A549 (cell line): ENCODE data around the gene GAK. TPM values are rescaled to one million over a fixed set of nuclear protein-coding genes. Genes with fewer than 3 reads are reported as not detected.

Experiments used
- ATAC-seq, 2 experiments: fragments of 200-7000 bp in 1 of 2; fragments of >200 bp in 1 of 2; cut with Nextera tagmentation in 1 of 2; cut with Tn5 transposase in 1 of 2; 3 replicates each; pipeline versions ENCODE4 v1.8.0 to v1.9.1; 2018 to 2020; ENCODE audit warnings: mild to moderate bottlenecking in 1 of 2, moderate library complexity in 1 of 2
- CTCF ChIA-PET: fragments of 300-600 bp; sonication (Branson Sonifier 250); formaldehyde crosslinking; extraction: SDS; loops from one replicate; lab custom pipeline; 2021; ENCODE audit warnings: antibody characterized with exemption, inconsistent platforms; lab: Yijun Ruan, JAX
- POLR2A ChIA-PET: fragments of 350-600 bp; formaldehyde crosslinking; extraction: SDS; loops from one replicate; lab custom pipeline; 2021; ENCODE audit warnings: antibody characterized with exemption, inconsistent platforms; lab: Yijun Ruan, JAX
- DNase-seq, 2 experiments: peaks; one replicate each; pipeline versions ENCODE4 v3.0.0 to v3.0.0-alpha.2; 2011 to 2016; ENCODE audit warnings: low read depth in 1 of 2, low spot score in 1 of 2
- FAIRE-seq: peaks from 2 replicates; lab custom pipeline; 2011; peaks lifted over from hg19 to GRCh38; lab: Jason Lieb, UNC
- H3K27ac ChIP-seq, 2 experiments: fragments of >200 bp; sonication (Bioruptor Twin); formaldehyde crosslinking; 3 replicates each; pipeline ENCODE4 v1.5.1; 2016 to 2017
- H3K4me1 ChIP-seq: fragments of >200 bp; sonication (Bioruptor Twin); formaldehyde crosslinking; 3 replicates; pipeline ENCODE4 v1.6.1; 2016
- H3K4me2 ChIP-seq: fragments of >200 bp; sonication (Bioruptor Twin); formaldehyde crosslinking; 3 replicates; pipeline ENCODE4 v1.6.1; 2016
- H3K4me3 ChIP-seq: fragments of >200 bp; sonication (Bioruptor Twin); formaldehyde crosslinking; 3 replicates; pipeline ENCODE4 v1.5.1; 2016
- H3K9me3 ChIP-seq: fragments of >200 bp; sonication (Bioruptor Twin); formaldehyde crosslinking; 3 replicates; pipeline ENCODE4 v1.6.1; 2016
- BCL3 ChIP-seq: fragments of >200 bp; sonication (Bioruptor Twin); formaldehyde crosslinking; IDR thresholded peaks from 3 replicates; pipeline ENCODE4 v1.6.1; 2016
- BHLHE40 ChIP-seq: IDR thresholded peaks from 2 replicates; pipeline ENCODE4 v1.6.1; 2012; ENCODE audit warnings: low read depth, low read length, inconsistent platforms
- CBX2 ChIP-seq: fragments of 200-600 bp; sonication (generic); IDR thresholded peaks from 2 replicates; pipeline ENCODE4 v1.6.1; 2016; ENCODE audit warnings: low read depth, mild to moderate bottlenecking, borderline replicate concordance
- CHD2 ChIP-seq: fragments of 150-350 bp; IDR thresholded peaks from 2 replicates; pipeline ENCODE4 v1.6.1; 2014; ENCODE audit warnings: low read length; ENCODE audit not compliant: partially characterized antibody
- EHMT2 ChIP-seq: fragments of 200-600 bp; sonication (generic); IDR thresholded peaks from 2 replicates; pipeline ENCODE4 v1.6.1; 2016; ENCODE audit warnings: antibody characterized with exemption, low read depth, mild to moderate bottlenecking, moderate library complexity
- ELK1 ChIP-seq: fragments of 150-350 bp; IDR thresholded peaks from 2 replicates; pipeline ENCODE4 v1.6.1; 2014; ENCODE audit warnings: low read depth, mild to moderate bottlenecking, low read length
- FOSB ChIP-seq: fragments of 250-450 bp; sonication (Bioruptor Pico); IDR thresholded peaks from 2 replicates; pipeline ENCODE4 v1.5.0; 2020; ENCODE audit warnings: mild to moderate bottlenecking, moderate library complexity
- FOSL2 ChIP-seq, 2 experiments: fragments of 450-650 bp in 1 of 2; fragments of >200 bp in 1 of 2; sonication (Bioruptor Twin) in 1 of 2; formaldehyde crosslinking; IDR thresholded peaks; 2 replicates each; pipeline versions ENCODE4 v1.5.0 to v1.6.1; 2016 to 2020; ENCODE audit warnings: mild to moderate bottlenecking in 1 of 2, moderate library complexity in 1 of 2
- HEYL ChIP-seq: fragments of 250-450 bp; sonication (Bioruptor Pico); IDR thresholded peaks from 2 replicates; pipeline ENCODE4 v1.8.0; 2021; ENCODE audit warnings: mild to moderate bottlenecking, moderate library complexity
- HOXB13 ChIP-seq: fragments of 250-450 bp; sonication (Bioruptor Pico); IDR thresholded peaks from 2 replicates; pipeline ENCODE4 v1.5.0; 2020; ENCODE audit warnings: low read depth, mild to moderate bottlenecking, moderate library complexity
- JUN ChIP-seq, 2 experiments: fragments of >200 bp; sonication (Bioruptor Twin); formaldehyde crosslinking; IDR thresholded peaks; 2 replicates in 1 of 2; 3 replicates in 1 of 2; pipeline ENCODE4 v1.6.1; 2016 to 2017
- JUNB ChIP-seq: fragments of >200 bp; sonication (Bioruptor Twin); formaldehyde crosslinking; IDR thresholded peaks from 2 replicates; pipeline ENCODE4 v1.6.1; 2016
- KDM1A ChIP-seq: fragments of 200-600 bp; sonication (generic); IDR thresholded peaks from 2 replicates; pipeline ENCODE4 v1.6.1; 2016; ENCODE audit warnings: low read depth, mild to moderate bottlenecking
- MAFK ChIP-seq: fragments of 450-650 bp; IDR thresholded peaks from 2 replicates; pipeline ENCODE4 v1.6.1; 2014; ENCODE audit not compliant: partially characterized antibody
- MAX ChIP-seq: IDR thresholded peaks from 2 replicates; pipeline ENCODE4 v1.6.1; 2012
- MYC ChIP-seq: IDR thresholded peaks from 2 replicates; pipeline ENCODE4 v1.6.1; 2012; ENCODE audit warnings: mild to moderate bottlenecking, inconsistent platforms, low read length, improper control_type of control experiment, borderline replicate concordance
- NFE2L2 ChIP-seq: fragments of 150-350 bp; conservative IDR thresholded peaks from 2 replicates; pipeline ENCODE4 v1.6.1; 2014; ENCODE audit warnings: low read length
- NPAS2 ChIP-seq: fragments of 250-450 bp; sonication (Bioruptor Pico); IDR thresholded peaks from 2 replicates; pipeline ENCODE4 v1.8.0; 2022; ENCODE audit warnings: mild to moderate bottlenecking, moderate library complexity, borderline replicate concordance
- NR3C1 ChIP-seq: fragments of >200 bp; sonication (Bioruptor Twin); formaldehyde crosslinking; IDR thresholded peaks from 3 replicates; pipeline ENCODE4 v1.6.1; 2017
- PBX3 ChIP-seq: IDR thresholded peaks from 2 replicates; pipeline ENCODE4 v1.6.1; 2012
- PHF8 ChIP-seq: fragments of 200-600 bp; sonication (generic); IDR thresholded peaks from 2 replicates; pipeline ENCODE4 v1.6.1; 2016; ENCODE audit warnings: low read depth, mild to moderate bottlenecking, antibody characterized with exemption, moderate library complexity, borderline replicate concordance
- RAD21 ChIP-seq, 2 experiments: fragments of >200 bp in 1 of 2; sonication (Bioruptor Twin) in 1 of 2; formaldehyde crosslinking in 1 of 2; IDR thresholded peaks in 1 of 2; conservative IDR thresholded peaks in 1 of 2; 2 replicates in 1 of 2; 3 replicates in 1 of 2; pipeline ENCODE4 v1.6.1; 2012 to 2018; ENCODE audit warnings: inconsistent platforms in 1 of 2
- RFX5 ChIP-seq: fragments of 450-650 bp; IDR thresholded peaks from 2 replicates; pipeline ENCODE4 v1.7.1; 2014; ENCODE audit warnings: antibody characterized with exemption, mild to moderate bottlenecking, moderate library complexity
- SMC3 ChIP-seq: fragments of >200 bp; sonication (Bioruptor Twin); formaldehyde crosslinking; IDR thresholded peaks from 3 replicates; pipeline ENCODE4 v1.6.1; 2018; ENCODE audit warnings: inconsistent platforms
- SREBF2 ChIP-seq: fragments of 450-650 bp; IDR thresholded peaks from 2 replicates; pipeline ENCODE4 v1.6.1; 2014; ENCODE audit warnings: mild to moderate bottlenecking, moderate library complexity
- USF2 ChIP-seq: fragments of 450-650 bp; IDR thresholded peaks from 2 replicates; pipeline ENCODE4 v1.6.1; 2014; ENCODE audit warnings: antibody characterized with exemption
- ZFP36 ChIP-seq: fragments of 450-650 bp; IDR thresholded peaks from 2 replicates; pipeline ENCODE4 v1.6.1; 2014; ENCODE audit warnings: borderline replicate concordance; ENCODE audit not compliant: partially characterized antibody
- ZSCAN20 ChIP-seq: fragments of 250-450 bp; sonication (Bioruptor Pico); IDR thresholded peaks from 2 replicates; pipeline ENCODE4 v1.8.0; 2022; ENCODE audit warnings: mild to moderate bottlenecking, moderate library complexity
- WGBS: methylation state at CpG from one replicate; pipeline ENCODE4 v1.1.6; 2017; ENCODE audit errors: missing lambda C conversion rate; 5-methylcytosine and 5-hydroxymethylcytosine counted together
- polyA plus RNA-seq, 4 experiments: library from polyadenylated mRNA; depleted of rRNA in 3 of 4; stranded (reverse); fragments of >200 nt; fragmentation: RNase III in 1 of 4; extraction: RNeasy Plus Mini Kit Qiagen cat#74134 plus additional on column Dnase treatment in 1 of 4; gene quantifications; 2 replicates in 3 of 4; 3 replicates in 1 of 4; pipeline ENCODE4 v1.2.3, GENCODE V29; 2011 to 2017

GAK gene
- polyA plus RNA-seq, 2 of the 4 experiments (the other 2 are of a cell fraction): 13.8 to 34.3 TPM

GRCh38 chr4:888029-888428 is 44.1 kb downstream of the GAK start:
- H3K27ac ChIP-seq: no peak overlapping the region
- CTCF ChIA-PET: no interaction called here
- no peaks in the 10 kb centered on the region for H3K9me3 ChIP-seq
- DNase-seq (no peak), FAIRE-seq (no peak), ATAC-seq (no peak)
- no peak overlapping the region for H3K4me2 ChIP-seq
- TF ChIP-seq SREBF2 (no peak), RFX5 (no peak), MAFK (no peak), RAD21 (conservative IDR thresholded peaks at IDR 0.05 in 1 of 2, IDR thresholded peaks at IDR 0.05 in 1 of 2) (no peak), BCL3 (no peak), CBX2 (no peak), HEYL (CRISPR knock-in tag) (no peak), PBX3 (no peak), ELK1 (no peak), EHMT2 (no peak), PHF8 (no peak), USF2 (no peak), NPAS2 (CRISPR knock-in tag) (no peak), JUNB (no peak), BHLHE40 (no peak), MAX (no peak), KDM1A (no peak), FOSB (CRISPR knock-in tag) (no peak)
- 94% methylated on average over 6 of the region's 23 CpGs for WGBS
- no peaks in the 10 kb centered on the region for H3K4me1 ChIP-seq
- POLR2A ChIA-PET: no interaction called here
- no peak overlapping the region for H3K4me3 ChIP-seq

GRCh38 chr4:887034-887763 is 44.9 kb downstream of the GAK start:
- no peak overlapping the region for H3K4me3 ChIP-seq
- H3K4me2 ChIP-seq: no peak overlapping the region
- no peak for DNase-seq
- FAIRE-seq: no peak
- no peaks in the 10 kb centered on the region for H3K4me1 ChIP-seq
- no peak for ATAC-seq
- CTCF ChIA-PET: no interaction called here
- TF ChIP-seq ZSCAN20 (CRISPR knock-in tag) (no peak), NR3C1 (no peak), CHD2 (no peak), HOXB13 (CRISPR knock-in tag) (no peak), ZFP36 (no peak), SMC3 (no peak), ELK1 (no peak), CBX2 (no peak), FOSL2 (IDR thresholded peaks at IDR 0.05) (no peak), FOSL2 (CRISPR knock-in tag; IDR thresholded peaks at IDR 0.05) (no peak), SREBF2 (no peak), MYC (no peak), BHLHE40 (no peak), NFE2L2 (no peak), RFX5 (no peak), JUN (IDR thresholded peaks at IDR 0.05) (no peak), EHMT2 (no peak), MAX (no peak), PHF8 (no peak)
- H3K27ac ChIP-seq: no peak overlapping the region
- 95% methylated on average over 63 of the region's 63 CpGs for WGBS
- H3K9me3 ChIP-seq: no peaks in the 10 kb centered on the region
- POLR2A ChIA-PET: no interaction called here
